Endothelial cell (in vitro differentiated cells): ENCODE results near the gene PEX16. TPM values are rescaled to one million over a fixed set of nuclear protein-coding genes. Genes with fewer than 3 reads are reported as not detected.

Source experiments
- DNase-seq: peaks from one replicate; pipeline ENCODE4 v3.0.0; 2021; ENCODE audit warnings: low spot score
- H3K27ac Mint-ChIP-seq: one replicate; pipeline ENCODE4 v1.8.0; 2021; ENCODE audit warnings: mixed read lengths, inconsistent platforms; ENCODE audit not compliant: unreplicated experiment
- H3K27me3 Mint-ChIP-seq: one replicate; pipeline ENCODE4 v1.8.0; 2021; ENCODE audit warnings: mild to moderate bottlenecking, moderate library complexity, mixed read lengths, inconsistent platforms; ENCODE audit not compliant: unreplicated experiment
- H3K36me3 Mint-ChIP-seq: one replicate; pipeline ENCODE4 v1.8.0; 2021; ENCODE audit warnings: mild to moderate bottlenecking, low read depth, mixed read lengths, inconsistent platforms; ENCODE audit not compliant: unreplicated experiment
- H3K4me1 Mint-ChIP-seq: one replicate; pipeline ENCODE4 v1.8.0; 2021; ENCODE audit warnings: mild to moderate bottlenecking, mixed read lengths, inconsistent platforms; ENCODE audit not compliant: unreplicated experiment
- H3K4me3 Mint-ChIP-seq: one replicate; pipeline ENCODE4 v1.8.0; 2021; ENCODE audit warnings: mild to moderate bottlenecking, mixed read lengths, inconsistent platforms; ENCODE audit not compliant: unreplicated experiment
- H3K9me3 Mint-ChIP-seq: one replicate; pipeline ENCODE4 v1.8.0; 2021; ENCODE audit warnings: mixed read lengths, inconsistent platforms; ENCODE audit not compliant: unreplicated experiment
- total RNA-seq: library from RNA; stranded (reverse); fragmentation: NEBNext Ultra II Directional; extraction: Animal tissue kit (Norgen Biotek cat#: 25700); gene quantifications from one replicate; pipeline ENCODE4 v1.2.1, GENCODE V29; 2021; ENCODE audit not compliant: unreplicated experiment
- TF ChIP-seq, protein P1 (sequence below): fragments of 200-600 bp; sonication (generic); IDR thresholded peaks from one replicate; pipeline ENCODE4 v1.5.0; 2021; ENCODE audit warnings: antibody characterized with exemption; ENCODE audit not compliant: unreplicated experiment

Gene PEX16
- total RNA-seq, 1 donor from 2014 or later: 28.1 TPM

DNA sequence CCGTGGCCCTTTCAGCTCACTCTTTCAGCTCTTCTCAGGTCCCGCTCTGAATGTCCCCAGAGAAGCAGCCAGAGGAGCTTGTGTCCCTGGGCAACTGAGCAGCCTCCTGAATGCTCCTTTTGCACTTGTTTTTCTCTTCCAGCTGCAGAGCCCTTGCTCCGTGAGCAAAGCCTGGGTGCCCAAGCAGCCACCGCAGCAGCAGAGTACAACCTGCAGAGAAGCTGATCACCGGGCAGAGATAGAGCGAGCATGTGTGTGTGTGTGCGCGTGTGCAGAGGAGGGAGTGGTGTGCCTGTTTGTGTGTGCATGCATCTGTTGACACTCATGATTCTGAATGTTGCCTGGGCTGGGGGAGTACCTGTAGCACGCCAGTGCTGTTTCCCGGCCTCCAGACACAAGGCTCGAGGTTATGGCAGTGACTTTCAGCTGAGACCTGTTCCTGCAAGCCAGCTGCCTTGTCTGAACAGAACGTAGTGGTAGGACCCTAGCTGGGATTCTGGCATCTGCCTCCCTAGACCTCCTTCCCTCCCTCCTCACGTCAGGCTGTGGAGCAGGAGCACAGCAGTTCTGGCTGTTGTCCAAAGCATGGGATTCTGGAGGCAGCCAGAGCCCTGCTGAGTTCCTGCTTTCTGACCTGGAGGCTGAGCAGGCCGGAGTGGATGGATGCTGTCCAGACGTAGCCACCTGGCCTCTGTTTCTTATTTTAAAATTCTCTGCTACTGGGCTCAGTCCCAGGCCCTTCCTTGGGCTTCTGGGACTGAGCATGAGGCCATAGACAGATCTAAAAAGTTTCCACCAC lies 36.7 kb downstream of the PEX16 start:
- H3K4me1 Mint-ChIP-seq: peaks cover 7% of the 10 kb centered on the region
- TF ChIP-seq, protein P1, sequence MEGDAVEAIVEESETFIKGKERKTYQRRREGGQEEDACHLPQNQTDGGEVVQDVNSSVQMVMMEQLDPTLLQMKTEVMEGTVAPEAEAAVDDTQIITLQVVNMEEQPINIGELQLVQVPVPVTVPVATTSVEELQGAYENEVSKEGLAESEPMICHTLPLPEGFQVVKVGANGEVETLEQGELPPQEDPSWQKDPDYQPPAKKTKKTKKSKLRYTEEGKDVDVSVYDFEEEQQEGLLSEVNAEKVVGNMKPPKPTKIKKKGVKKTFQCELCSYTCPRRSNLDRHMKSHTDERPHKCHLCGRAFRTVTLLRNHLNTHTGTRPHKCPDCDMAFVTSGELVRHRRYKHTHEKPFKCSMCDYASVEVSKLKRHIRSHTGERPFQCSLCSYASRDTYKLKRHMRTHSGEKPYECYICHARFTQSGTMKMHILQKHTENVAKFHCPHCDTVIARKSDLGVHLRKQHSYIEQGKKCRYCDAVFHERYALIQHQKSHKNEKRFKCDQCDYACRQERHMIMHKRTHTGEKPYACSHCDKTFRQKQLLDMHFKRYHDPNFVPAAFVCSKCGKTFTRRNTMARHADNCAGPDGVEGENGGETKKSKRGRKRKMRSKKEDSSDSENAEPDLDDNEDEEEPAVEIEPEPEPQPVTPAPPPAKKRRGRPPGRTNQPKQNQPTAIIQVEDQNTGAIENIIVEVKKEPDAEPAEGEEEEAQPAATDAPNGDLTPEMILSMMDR: no peak
- no peak for DNase-seq
- H3K27me3 Mint-ChIP-seq: peaks cover 14% of the 10 kb centered on the region
- no peak overlapping the region for H3K27ac Mint-ChIP-seq
- H3K4me3 Mint-ChIP-seq: no peak overlapping the region
- no peaks in the 10 kb centered on the region for H3K9me3 Mint-ChIP-seq
- peaks cover 37% of the 10 kb centered on the region for H3K36me3 Mint-ChIP-seq

DNA sequence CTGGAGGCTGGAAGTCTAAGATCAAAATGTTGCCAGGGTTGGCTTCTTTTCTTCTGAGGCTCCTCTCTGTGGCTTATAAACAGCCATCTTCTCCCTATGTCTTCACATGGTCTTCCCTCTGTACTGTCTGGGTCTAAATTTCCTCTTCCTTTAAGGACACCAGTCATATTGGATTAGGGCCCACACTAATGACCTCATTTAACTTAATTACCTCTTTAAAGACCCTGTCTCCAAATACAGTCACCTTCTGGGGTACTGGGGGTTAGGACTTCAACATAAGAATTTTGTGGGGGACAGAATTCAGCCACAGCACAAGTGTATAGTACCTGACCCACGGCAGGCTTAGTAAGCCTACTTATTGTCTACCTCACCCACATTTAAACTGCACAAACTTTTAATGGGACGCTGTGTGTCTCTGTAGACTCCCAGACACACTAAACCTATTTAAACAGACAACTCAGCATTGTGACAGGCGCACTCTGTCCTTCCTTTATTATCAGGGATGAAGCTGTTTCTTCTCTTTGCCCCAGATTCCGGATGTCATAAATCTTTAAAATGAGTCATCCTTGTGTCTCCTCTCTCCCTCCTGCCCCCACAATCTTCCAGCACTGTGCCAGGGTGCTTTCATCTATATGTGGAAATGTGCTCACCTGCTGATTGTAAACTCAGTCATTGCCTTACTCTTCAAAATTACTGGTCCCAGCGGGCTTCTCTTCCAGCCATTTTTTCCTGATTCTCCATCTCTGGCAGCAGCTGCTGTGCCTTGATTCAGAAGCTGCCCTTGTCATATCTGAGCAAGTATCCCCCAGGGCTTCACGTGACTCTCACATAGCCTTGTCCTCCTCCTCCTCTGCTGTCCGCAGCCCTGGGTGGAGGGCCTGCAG lies 37.6 kb downstream of the PEX16 start:
- DNase-seq: no peak

DNA sequence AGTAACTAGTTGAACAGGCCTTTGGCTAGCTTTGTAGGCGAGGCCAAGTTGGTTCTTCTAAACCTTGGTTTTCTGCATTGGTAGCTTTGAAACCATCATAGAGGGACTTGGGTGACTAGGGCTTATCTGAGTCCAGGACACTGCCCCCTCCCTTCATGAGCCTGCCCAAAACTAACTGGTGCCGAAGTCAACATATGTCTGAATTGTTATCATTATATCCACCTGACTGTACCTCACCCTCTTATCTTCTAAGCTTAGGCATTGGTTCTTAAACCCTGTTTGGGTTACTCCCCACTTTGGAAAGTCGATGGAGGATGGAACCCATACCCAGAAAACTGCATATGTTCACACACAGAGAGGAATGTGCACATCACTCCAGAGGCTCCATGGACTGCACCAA lies 39.8 kb downstream of the PEX16 start:
- Mint-ChIP-seq H3K27me3 (peaks cover 4% of the 10 kb centered on the region), H3K36me3 (peaks cover 43% of the 10 kb centered on the region), H3K4me1 (peaks cover 8% of the 10 kb centered on the region), H3K9me3 (no peaks in the 10 kb centered on the region), H3K27ac (no peak overlapping the region), H3K4me3 (no peak overlapping the region)
- DNase-seq: no peak
- TF ChIP-seq, protein P1: no peak

More for the DNA sequence above, 37.6 kb downstream of the PEX16 start:
- H3K36me3 Mint-ChIP-seq: peaks cover 39% of the 10 kb centered on the region
- no peaks in the 10 kb centered on the region for H3K9me3 Mint-ChIP-seq
- H3K27me3 Mint-ChIP-seq: peaks cover 13% of the 10 kb centered on the region
- peaks cover 8% of the 10 kb centered on the region for H3K4me1 Mint-ChIP-seq
- H3K27ac Mint-ChIP-seq: no peak overlapping the region
- no peak overlapping the region for H3K4me3 Mint-ChIP-seq
- TF ChIP-seq, protein P1: no peak

DNA sequence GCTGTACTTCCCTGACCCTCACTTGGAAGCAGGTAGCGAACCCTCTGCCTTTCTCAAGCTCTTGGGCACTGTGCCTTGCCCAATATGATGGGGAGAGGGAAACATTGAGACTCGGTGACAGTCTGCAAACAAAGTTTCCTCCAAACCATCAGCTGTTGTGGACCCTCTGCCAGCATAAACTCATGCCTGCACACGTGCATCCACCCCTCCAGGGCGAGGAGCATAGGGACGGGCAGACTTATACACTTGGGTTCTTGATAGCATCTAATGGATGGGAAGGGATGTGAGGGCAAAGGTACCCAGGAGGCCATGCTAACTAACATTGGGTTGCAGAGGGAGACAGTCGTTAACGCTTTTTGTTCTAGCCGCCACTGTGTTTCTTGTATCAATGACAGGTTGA lies 40.5 kb downstream of the PEX16 start:
- H3K27me3 Mint-ChIP-seq: peaks cover 4% of the 10 kb centered on the region
- H3K27ac Mint-ChIP-seq: no peak overlapping the region
- no peak overlapping the region for H3K4me3 Mint-ChIP-seq
- TF ChIP-seq, protein P1: no peak
- no peak for DNase-seq
- H3K4me1 Mint-ChIP-seq: peaks cover 8% of the 10 kb centered on the region
- peaks cover 40% of the 10 kb centered on the region for H3K36me3 Mint-ChIP-seq
- H3K9me3 Mint-ChIP-seq: no peaks in the 10 kb centered on the region
